ENCODE measurements around the gene RYR3.

RYR3 gene

DNA sequence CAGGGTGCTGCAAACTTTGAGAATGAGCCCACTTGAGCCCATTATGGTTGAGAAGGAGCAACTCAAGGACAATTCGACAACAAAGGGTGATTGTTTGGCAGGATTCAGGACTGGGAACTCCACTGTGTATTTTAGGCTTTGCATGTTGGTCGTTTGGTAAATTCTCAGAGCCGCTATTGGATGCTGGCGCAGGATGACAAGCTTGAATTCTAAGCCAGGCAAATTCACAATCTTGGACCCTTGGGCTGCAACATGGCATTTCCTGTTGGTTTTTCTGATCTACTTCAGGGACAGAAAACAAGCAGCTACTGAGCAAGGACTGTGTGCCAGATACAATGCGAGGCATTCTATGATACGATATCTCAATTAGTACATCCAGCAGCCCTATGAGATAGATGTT, 82.8 kb downstream of the RYR3 start:
- DNase-seq, result no peak

DNA sequence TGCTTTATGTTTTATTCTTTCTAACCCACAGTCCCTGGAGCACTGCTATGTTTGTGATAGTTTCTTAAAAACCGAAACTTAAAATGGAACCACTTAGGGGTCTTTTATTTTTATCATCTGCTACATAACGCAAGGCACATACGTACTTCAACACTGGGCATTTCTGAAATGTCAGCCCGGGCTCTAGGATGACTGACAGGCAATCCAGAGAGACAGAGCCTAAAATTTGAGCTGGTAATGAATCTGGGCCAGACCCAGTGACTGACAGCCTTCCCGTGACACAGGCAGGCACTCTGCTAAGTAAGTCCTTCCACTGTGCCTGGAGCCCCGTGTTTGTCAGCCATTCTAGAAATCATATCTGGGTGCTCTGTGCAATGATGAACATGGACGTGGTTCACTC, 84.6 kb downstream of the RYR3 start:
- no peak for DNase-seq

DNA sequence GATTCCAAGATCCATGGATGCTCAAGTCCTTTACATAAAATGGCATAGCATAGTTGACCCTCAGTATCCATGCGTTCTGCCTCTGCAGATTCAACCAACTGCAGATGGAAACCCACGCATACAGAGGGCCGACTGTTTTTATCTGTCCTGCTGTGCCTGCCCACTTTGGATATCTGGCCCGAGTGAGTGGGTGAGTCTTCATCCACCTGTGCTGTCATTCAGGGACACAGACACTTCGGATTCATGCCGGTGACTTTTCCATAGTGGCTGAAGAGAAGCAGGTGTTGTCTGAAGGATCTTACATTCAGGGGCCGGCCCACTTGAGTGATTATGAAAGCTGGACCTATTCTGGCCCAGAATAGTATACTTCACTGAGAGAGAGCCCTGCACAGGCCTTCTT, 85.1 kb downstream of the RYR3 start:
- DNase-seq, result no peak

DNA sequence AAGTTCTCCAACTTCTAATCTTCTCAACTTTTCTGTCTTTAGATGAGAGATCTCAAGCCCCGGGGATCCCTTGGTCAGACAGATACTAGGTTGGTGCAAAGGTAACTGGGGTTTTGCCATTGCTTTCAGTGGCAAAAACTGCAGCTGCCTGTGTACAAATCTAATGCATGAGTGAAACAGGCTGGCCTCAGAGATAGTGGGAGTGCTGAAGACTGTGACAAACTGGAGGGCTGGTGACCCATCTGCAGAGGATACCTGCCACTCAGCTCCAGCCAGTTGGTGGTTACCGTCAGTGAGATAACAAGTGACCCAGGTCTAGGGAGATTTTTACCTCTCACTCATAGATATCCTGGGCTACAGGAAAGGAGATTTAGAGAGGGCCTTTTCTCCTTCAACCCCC, 85.7 kb downstream of the RYR3 start:
- DNase-seq, result no peak

DNA sequence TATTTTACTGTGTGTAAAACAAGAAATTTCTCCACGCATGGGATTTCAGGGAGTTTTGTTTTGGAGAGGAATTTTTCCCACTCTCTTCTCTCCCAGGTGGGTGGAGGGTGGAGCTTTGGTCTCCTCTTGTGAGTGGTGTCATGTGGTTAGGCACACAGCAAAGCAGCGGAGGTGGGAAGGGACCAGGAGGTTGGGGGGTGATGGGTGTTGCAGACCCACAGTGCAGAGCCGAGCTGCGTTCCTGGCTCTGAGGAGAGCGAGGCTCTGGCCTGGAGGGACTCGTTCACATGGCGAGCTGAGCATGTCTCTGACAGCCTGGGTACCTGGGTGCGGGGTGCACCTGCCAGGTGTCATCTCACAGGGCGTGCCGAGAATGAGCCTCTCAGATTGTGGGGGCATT, 87.8 kb downstream of the RYR3 start:
- DNase-seq, result no peak

DNA sequence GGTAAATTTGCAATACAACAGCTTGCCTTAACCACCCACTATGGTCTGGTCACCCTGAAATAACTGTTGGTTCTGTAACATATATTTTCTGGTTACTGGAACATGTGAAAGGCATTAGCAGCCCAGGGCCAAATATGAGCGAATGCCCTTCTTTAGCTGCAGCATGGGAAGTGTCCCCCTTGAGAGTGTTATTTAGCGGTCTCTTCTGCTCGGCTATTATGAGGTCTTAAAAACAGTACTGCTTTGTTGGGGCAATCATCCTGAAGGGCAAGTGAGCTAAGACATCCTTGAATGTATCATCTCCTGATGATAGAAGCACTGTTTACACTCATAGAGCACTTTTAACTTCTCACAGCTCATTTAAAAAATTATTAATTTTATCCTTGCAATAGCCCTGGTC, 90.2 kb downstream of the RYR3 start:
- DNase-seq, result no peak

DNA sequence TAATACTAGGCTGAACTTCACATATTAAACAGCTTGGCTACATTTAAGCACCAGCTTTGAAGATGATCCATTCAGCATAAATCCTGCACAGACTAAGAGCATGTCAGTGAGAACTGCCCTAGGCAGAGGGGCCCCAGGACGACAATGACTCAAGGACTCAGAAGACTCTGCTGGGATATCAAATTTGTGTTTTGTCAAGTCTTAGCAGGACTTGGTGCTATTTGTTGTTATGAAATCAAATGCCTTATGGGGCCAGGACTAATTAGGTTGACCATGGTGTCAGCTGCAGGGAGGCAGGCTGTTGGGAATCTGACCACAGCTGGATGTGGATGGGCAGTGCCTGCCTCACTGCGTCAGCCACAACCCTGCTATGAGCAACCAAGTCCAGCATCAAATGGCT, 91.8 kb downstream of the RYR3 start:
- DNase-seq, result no peak

DNA sequence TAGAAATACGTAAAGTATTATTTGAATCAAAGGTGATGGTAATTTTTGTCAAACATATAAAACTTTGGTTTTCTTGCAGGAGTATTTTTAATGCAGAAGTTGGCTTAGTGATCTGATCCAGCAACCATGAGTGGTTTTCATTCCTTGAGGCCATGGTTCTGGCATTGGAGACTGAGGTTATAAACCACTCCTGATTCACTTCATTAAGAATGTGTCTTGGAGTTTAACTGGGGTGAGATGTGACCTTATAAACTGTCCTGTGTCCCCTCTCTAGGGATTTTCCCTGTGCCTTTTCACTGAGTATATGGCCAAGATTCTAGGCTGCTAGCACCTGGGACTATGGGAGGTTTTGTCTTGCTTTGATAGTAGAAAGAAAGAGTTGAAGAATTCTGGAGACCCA, 94.3 kb downstream of the RYR3 start:
- DNase-seq, result no peak

DNA sequence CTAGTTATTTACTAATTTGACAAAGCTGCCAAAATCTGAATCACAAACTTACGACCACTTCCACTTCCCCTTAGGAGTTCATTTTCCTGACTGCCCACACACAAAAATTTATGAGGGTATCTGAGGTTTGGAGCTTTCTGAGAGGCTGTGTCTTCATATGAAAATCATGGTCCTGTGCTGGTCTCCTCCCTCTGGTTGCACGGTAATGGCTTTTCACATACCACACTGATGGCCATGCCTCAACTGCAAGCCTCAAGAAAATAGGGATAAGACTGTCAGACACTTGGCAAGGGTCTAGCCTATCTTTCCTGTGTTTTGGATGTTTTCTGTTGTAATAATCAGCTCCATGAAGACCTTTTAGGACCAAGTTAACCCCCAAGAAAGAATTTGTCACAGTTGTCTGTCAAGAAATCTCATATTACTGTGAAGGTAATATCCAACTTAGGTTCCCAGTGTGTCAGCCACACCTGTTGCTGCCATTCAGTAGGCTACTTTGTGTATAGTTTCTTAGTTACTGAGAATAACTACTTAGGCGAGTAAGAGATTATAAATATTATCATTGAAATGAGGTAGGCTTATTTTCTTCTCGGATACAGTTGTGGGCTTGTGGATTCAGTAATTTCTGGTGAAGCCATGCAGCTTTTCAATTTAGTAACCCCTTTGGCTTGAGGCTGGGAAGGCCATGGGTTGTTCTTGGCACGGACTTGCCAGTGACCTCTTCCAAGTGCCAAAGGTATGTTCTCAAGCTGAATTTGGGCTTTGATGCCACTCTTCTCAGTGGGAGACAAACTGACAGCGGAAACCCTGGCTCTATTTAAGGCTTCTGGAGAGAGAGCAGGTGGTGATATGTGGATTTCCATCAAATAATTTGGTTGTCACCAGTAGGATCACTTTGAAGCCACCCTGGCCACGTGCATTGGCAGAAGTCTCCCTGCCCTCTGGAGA, 101.1 kb downstream of the RYR3 start:
- DNase-seq, result no peak

DNA sequence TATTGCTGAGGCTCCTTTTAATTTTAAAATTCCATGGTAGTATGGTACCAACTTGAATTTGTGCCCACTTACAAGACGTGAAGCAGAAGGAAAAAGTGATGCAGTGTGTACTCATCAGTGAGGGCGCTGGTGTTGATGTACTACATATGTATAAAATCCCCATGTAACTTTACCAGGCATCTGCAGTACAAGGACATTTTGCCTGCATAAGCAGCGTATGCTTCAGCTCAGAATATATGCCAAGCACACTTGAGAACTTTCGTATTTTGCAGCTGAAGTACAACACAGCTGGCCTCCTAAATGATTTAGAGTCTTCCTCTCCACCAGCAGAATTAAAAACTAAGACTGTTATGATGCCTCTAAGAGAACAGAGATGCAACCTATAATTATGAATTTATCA, 108.9 kb downstream of the RYR3 start:
- DNase-seq, result no peak

DNA sequence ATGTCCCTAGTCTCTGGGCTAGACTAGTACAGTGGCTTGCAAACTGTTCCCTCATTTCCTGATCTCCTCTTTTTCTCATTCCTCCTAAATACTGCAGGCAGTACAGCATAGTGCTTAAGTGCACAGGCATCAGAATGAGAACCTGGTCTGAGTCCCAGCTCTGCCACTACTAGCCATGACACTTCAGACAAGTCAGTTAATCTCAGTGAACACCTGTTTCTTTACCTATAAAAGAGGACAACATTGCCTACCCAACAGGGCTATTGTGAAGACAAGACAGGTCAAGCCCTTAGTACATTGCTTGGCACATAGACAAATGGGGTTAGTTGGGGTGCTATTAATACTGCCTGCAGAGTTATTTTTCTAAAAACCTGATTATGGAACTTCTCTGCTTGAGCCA, 113.3 kb downstream of the RYR3 start:
- no peak for DNase-seq

DNA sequence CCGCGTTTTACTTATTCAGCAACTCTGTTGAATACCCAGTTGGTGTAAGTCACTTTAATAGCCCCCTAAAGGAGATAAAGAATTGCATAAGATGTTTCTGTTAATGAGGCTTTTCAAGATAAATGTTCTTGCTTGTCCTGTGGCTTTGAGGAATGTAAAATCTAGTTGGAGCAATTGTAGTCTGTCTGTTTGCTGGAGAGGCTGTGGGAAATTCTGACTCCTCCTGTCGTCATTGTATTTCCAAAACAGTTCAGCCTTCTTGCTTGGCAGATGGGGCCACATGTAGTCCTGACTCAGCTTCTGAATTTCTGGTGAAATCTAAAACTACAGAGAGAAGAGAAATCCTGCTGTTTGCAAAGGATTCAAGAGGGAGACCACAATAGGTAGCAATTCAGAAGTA, 114.4 kb downstream of the RYR3 start:
- no peak for DNase-seq

DNA sequence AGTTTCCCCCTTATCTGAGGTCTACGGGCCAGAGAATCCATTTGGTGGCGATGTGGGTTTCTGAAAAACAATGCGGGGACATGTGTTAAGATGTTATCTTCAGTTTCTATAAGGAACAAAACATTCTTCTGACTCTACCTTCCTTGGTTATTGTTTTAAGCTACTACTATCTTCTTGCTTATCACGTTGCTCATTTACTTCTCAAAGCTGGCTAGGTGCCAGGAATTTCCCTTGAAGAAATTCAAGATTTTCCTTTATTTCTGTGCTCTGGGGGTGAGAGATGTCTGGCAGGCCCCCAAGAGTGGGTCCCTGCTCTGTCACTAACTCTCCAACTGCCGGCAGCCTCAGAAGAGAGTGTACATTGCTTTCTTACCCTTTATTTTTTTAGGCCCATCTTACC, 119.8 kb downstream of the RYR3 start:
- no peak for DNase-seq

DNA sequence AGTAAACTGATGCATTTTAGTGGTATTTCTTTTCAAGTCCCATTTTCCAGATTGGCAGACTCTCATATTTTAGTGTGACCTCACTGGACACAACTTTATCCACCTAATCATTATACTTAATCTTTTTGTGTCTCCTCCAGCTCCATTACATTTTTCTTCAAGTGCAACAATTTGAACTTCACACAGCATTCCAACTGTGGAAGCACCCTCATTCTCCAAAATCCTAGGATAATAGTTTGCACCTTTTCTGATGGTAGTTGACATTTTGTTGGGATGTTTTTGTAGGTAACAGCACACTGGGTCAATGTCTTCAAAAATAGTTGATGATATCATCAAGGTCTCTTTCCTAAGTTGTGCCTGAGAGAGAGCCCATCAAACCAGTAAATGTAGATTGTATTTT, 123.1 kb downstream of the RYR3 start:
- DNase-seq, result no peak

DNA sequence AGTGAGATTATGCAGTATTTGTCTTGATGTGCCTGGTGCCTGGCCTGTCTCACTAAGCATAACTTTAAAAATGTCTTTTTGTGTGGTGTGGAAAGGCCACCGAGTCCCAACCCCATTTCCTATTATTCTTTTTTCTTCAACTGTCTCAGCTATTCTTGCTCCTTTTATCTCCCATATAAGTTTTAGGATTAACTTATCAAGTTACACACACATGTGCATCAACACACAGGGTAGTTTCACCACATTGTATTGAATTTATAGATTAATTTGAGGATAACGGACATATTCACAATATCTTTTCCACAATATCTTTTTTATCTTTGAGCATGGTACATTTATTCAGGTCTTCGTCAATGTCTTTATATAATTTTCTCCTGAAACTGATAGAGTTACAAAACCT, 127.6 kb downstream of the RYR3 start:
- DNase-seq, result no peak

DNA sequence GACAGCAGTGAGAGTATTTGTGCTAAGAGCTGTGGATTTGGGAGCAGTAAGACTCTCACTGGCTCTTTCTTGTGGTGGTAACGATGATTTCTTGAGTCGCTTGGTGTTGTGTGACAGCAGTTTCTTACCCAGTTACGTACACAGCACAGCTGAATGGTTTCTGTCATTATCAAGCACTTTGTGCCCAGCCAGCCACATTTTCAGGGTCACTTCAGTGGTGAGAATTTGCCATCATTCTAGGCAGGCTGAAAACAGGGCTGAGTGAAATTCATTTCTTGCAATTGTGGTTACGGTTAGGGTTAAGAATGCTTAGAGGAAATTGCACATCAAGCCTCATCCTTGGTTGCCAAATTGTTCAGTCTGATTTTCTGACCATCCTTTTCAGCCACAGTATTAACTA, 130.1 kb downstream of the RYR3 start:
- DNase-seq, result no peak

DNA sequence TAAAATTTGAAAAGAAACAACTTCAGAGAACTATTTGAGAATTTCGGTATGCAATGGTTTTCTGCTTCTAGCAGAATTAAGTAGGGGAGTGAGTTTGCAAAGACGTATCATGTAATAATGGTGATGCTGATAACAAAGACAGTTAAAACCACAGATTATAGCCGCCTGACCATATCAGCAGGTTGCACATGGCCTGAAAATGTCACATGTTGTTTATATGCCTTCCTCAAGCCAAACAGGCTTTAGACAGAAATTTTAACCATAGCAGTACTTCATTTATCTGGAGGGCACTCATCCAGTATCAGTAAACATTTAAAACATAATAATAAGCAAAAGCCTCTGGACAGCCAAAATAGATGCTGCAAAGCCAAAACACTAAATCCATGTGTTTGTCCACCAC, 131.7 kb downstream of the RYR3 start:
- DNase-seq, result no peak

DNA sequence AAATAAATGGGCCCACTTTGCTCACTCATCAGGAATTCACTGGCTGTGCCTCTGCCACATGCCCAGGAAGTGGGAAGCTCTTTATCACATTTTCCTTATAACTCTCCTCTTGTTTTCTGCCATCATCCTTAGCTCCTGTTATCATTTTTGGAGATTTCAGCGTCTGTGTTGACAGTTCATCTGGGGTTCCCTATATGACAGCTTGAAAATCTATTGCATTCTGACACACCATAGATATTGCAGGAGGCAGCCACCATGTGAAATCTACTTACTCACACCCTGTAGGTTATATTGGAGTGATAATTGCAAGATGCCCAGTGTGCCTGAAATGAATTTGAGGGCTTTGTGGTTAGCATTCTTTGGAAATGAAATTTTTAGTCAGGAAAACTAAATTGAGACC, 132.9 kb downstream of the RYR3 start:
- no peak for DNase-seq

DNA sequence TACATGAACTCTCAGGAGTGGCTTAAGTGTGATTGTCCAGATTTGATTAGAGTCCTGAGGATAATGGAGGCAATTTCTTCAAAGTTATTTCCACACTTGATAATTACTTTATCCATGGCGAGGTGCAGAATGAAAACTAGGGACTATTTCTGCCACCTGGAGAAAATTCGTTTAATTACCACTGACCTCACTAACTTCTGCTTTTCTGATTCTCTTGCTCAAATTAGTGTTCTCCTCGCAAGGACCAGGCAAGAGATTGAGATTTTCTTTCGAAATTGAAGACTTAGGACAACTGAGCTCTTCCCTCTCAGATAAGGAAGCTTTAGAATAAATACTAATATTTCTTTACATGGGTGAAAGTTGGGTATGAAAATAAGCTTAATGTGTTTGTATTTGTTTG, 135.2 kb downstream of the RYR3 start:
- no peak for DNase-seq

DNA sequence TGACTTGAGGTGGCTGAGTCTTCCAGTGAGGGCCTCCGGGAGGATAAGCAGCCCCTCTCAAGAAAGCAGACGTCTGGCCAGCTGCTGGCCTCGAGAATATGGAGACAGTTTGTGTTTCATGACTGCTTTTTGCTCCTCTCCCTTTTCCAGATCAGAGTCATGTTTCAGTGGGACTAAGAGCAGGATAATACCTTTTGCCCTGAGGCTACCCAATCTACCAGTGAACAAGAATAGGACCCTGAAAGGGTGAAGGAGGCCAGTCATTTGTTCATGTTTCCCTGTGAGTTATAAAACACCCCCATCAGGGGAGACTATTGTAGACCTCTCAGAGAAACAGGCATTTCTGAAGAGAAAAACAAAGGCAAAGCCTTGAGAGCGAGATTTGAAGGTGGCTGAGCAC, 137.4 kb downstream of the RYR3 start:
- no peak for DNase-seq

DNA sequence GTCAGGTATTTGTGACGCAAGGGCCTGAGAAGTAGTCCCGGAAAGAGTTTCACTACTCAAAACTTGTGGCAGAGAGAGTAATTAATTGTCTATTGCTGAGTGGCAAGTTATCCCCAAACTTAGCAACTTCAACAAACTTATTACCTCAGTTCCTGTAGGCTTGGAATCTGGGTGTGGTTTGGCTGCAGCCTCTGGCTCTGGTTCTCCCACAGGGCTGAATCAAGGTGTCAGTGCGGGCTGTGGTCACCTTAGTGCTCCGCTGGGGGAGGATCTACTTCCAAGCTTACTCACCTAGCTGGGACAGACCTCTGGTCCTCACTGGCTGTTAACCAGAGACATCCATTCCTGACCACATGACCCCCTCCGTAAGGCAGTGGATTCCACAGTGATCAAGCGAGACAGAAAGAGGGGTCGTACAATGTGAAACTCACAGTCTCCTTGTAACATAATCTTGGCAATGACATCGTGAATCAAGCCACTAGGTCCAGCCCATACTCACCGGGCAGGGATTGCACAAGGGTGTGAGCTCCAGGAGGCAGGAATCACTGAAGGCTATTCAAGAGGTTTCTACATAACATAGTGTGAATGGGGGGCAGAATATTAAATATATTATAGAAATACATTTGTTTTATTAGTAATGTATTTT, 138.3 kb downstream of the RYR3 start:
- no peak for DNase-seq

DNA sequence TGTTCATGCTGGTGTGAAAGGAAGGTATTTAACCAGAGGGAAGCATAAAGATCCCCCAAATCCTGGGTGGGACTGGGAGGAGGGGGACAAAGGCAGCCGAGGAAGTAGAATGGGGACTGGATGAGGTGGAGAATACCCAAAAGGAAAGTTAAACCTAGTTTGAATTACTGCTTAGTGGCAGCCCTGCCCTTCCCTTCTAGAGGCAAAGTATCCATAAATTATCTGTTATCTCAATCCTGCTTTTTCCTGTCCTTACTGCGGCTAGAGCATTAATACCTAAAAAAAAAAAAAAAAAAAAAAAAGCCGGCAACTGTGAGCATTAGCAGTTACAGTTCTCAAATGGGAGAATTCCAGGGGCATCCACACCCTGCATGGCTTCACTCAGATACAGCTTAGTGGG, 139.0 kb downstream of the RYR3 start:
- DNase-seq, result no peak

DNA sequence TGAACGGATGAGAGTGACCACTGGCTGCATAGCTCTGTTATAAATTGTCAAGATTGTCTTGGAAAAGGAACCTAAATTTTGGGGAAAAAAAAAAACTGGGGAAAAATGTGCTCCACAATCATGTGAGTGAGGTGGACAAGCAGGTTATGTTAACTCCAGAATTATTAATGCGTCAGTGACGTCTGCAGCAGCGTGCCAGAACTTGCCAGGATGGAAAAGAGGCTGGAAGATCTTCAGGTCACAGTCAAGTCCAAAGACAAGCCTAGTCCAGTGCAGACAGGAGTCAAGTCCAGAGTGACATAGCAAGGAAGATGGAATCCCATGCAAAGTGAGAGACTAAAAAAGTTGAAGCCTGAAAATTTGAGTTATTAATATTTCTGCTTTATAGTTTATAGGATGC, 140.6 kb downstream of the RYR3 start:
- DNase-seq, result no peak

DNA sequence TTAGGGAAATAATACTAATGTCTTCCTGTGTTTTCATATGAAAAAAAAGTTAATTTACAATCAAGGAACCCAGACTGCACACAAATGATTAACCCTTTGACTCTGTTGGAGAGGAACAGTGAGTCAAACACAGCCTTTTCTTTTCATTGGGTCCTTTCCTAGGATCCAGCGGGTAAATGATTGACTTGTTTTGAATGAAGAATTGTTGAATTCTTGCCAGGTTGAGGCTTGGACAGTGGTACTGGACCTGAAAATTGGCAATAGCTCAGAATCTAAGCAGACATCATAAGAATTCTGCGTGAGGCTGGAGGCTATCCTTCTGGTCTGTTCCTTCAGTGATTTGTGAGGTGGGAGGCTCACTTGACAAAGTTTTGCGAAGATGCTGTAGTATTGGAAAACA, 143.0 kb downstream of the RYR3 start:
- DNase-seq, result no peak

DNA sequence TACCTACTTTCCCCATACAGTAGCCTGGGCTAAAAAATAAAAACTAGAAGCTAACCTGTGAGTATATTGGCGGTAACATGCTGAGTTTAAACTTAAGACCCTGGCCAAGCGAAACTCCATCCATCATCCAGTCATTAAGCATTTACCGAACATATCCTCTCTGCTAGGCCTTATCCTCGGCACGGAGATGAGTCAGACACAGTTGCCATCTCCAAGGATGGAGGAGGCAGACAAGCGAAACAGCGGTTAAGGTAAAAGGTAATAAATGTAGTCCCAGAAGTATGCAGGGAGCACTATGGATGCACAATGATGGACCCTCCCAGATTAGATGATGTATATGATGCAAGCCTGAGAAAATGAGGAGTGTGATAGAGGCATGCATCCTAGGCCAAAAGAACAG, 143.6 kb downstream of the RYR3 start:
- DNase-seq, result no peak
